ENCODE measurements around the gene TEK. TPM values are rescaled to one million over a fixed set of nuclear protein-coding genes. Genes with fewer than 3 reads are reported as not detected.

TEK gene
- total and polyA plus RNA-seq, 12 donors = 6.7 to 33.1 (median 15.9) TPM

DNA sequence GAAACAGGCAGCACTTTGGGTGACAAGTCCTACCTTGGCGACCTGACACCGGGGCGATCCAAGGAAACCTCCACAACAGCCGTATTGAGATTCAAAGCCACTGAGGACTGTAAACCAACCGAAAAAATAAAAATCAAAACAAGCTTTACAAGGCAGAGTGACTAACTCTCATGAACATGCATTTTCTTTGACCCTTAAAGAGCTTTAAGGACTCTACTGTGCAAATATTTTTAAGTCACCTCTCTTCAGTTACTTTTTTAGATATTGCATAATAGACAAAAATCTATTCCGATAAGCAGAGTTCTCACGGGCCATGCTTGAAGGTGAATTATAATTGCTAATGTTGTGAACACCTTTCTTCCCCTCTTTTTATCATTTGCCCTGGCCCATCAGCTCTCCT lies 149.6 kb downstream of the TEK start:
- Histone ChIP-seq H3K4me1 (no peaks in the 10 kb centered on the region), H3K4me3 (no peak overlapping the region), H3K27ac (no peak overlapping the region), H3K36me3 (no peaks in the 10 kb centered on the region), H3K9me3 (peaks cover 0 to 42% (median 0%) of the 10 kb centered on the region in 11 donors), H3K27me3 (no peaks in the 10 kb centered on the region)
- DNase-seq = no peak
- TF ChIP-seq, protein P1, sequence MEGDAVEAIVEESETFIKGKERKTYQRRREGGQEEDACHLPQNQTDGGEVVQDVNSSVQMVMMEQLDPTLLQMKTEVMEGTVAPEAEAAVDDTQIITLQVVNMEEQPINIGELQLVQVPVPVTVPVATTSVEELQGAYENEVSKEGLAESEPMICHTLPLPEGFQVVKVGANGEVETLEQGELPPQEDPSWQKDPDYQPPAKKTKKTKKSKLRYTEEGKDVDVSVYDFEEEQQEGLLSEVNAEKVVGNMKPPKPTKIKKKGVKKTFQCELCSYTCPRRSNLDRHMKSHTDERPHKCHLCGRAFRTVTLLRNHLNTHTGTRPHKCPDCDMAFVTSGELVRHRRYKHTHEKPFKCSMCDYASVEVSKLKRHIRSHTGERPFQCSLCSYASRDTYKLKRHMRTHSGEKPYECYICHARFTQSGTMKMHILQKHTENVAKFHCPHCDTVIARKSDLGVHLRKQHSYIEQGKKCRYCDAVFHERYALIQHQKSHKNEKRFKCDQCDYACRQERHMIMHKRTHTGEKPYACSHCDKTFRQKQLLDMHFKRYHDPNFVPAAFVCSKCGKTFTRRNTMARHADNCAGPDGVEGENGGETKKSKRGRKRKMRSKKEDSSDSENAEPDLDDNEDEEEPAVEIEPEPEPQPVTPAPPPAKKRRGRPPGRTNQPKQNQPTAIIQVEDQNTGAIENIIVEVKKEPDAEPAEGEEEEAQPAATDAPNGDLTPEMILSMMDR (IDR thresholded peaks at IDR 0.05) = no peak
- WGBS, 2 donors = 90 to 93% methylated on average over 7 of the region's 7 CpGs
- intact Hi-C loops (cut with DNase I) = no loop called here
- no peak for ATAC-seq

DNA sequence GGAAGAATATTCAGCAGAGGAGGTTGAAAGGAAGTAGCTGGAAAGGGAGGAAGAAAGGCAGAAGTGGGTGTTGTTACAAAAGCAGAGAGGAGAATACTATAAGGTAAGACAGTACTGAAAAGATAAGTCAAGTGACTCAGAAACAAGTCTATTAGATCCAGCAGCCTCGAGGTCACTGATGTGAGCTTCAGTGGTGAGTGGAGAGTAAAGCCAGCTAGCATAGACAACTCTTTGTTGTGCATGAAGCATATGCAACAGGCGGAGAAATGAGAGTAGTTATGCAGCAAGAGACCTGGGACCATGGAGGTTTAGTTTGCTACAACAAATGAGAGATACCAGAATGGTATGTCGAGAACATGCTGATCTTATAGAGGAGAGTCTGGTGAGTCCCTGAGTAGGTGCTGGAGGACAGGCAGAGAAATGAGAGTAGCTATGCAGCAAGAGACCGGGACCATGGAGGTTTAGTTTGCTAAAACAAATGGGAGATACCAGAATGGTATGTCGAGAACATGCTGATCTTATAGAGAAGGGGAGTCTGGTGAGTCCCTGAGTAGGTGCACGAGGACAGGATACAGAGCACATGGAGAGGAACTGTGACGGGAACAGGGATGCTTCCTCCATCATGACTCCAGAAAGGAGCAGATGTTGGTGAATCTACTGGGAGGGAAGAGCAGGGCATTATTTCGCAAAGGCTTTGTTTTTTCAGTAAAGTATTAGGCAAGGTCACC lies 151.9 kb downstream of the TEK start:
- Histone ChIP-seq H3K4me3 (no peak overlapping the region), H3K27ac (no peak overlapping the region), H3K9me3 (peaks cover 0 to 19% (median 0%) of the 10 kb centered on the region in 11 donors), H3K36me3 (no peaks in the 10 kb centered on the region), H3K27me3 (no peaks in the 10 kb centered on the region), H3K4me1 (no peaks in the 10 kb centered on the region)
- TF ChIP-seq, protein P1 (IDR thresholded peaks at IDR 0.05) = no peak
- DNase-seq (no peak), ATAC-seq (no peak)
- intact Hi-C loops (cut with DNase I) = no loop called here
- 83% methylated on average over 8 of the region's 8 CpGs for WGBS, 2 donors

DNA sequence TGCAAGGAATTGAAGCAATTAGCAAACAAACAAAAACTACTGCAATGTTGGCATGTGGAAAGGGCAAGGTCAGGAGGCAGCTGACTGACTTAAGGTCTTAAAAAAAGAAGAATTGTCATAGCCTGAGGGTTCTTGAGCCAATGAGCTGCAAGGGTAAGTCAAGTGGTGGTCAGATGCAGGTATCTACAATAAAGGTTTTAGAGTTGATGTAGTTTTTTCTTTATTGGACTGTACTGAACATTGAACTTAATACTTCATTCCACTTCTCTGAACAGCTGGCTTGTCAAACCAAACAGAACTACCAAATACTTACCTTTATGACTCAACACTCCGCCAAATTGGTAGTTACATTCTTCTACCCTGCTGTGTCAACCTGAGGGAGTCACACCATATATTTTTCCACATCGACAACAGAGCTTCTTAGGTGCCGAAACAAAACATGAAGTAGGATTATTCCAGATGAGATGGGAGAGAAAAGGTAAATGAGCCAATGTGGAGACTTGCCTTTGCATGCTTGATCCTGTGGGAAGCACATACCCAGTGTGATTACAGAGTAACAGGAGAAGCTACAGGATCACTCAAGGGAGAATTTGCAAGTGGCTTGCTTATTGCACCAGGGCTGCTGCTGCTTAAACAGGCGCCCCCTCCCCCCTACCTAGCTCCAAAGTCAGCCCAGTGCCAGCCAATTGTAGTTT lies 152.6 kb downstream of the TEK start:
- Histone ChIP-seq H3K36me3 (no peaks in the 10 kb centered on the region), H3K27me3 (peaks cover 0 to 2% (median 0%) of the 10 kb centered on the region in 7 donors), H3K9me3 (peaks cover 0 to 12% (median 0%) of the 10 kb centered on the region in 11 donors), H3K4me1 (no peaks in the 10 kb centered on the region), H3K4me3 (no peak overlapping the region), H3K27ac (no peak overlapping the region)
- DNase-seq (no peak), ATAC-seq (no peak)
- TF ChIP-seq, protein P1 (IDR thresholded peaks at IDR 0.05) = no peak
- intact Hi-C loops (cut with DNase I) = no loop called here
- WGBS, 2 donors = 66 to 72% methylated on average over 4 of the region's 4 CpGs

DNA sequence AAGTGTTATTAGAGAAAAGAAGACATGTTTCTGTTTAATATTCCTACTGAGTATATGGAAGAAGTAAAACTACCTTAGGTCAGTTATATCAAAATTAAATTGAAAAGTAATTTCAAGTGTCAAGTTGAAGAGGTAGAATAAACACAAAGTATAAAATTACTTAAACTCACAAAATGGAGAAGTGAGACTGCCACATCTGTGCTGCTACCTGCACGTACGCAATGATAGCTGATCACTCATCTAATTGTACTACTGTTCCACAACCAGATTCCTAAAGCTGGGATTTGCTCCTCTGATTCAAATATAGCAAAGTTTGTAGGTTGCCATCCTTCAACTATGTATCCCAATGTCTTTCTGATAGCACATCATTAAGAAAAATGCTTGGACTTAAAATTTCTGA lies 163.1 kb downstream of the TEK start:
- H3K36me3 ChIP-seq = no peaks in the 10 kb centered on the region
- no peaks in the 10 kb centered on the region for H3K9me3 ChIP-seq
- intact Hi-C loops (cut with DNase I) = loop anchor here in 2 of 10 donors (10.0 kb wide), 2 partner anchors 63 to 237 kb away; no protein-coding TSS in a partner anchor
- H3K27ac ChIP-seq = no peak overlapping the region
- peaks cover 0 to 8% (median 0%) of the 10 kb centered on the region in 9 donors for H3K4me1 ChIP-seq
- no peak for DNase-seq
- TF ChIP-seq, protein P1 (IDR thresholded peaks at IDR 0.05) = no peak
- 98 to 100% methylated on average over 2 of the region's 2 CpGs for WGBS, 2 donors
- no peak overlapping the region for H3K4me3 ChIP-seq
- no peak for ATAC-seq
- no peaks in the 10 kb centered on the region for H3K27me3 ChIP-seq

Data from heart right ventricle (tissue), 16 donors.